Calu3 (cell line): ENCODE results near the gene CCDC197. TPM values are rescaled to one million over a fixed set of nuclear protein-coding genes. Genes with fewer than 3 reads are reported as not detected.

ENCODE experiments used
- BruUV-seq: library from RNA; stranded (reverse); fragments of 400-500 nt; replicated peaks from 2 replicates; lab custom pipeline; 2021; lab: Mats Ljungman, UMichigan
- CTCF ChIA-PET: fragments of 300-600 bp; sonication (Branson Sonifier 250); formaldehyde crosslinking; loops from one replicate; lab custom pipeline; 2022; ENCODE audit warnings: antibody characterized with exemption; lab: Charles Lee
- DNase-seq: peaks from one replicate; pipeline ENCODE4 v3.0.0; 2022
- H3K27ac Mint-ChIP-seq: one replicate; pipeline ENCODE4 v1.8.0; 2022; ENCODE audit warnings: mixed read lengths; ENCODE audit not compliant: unreplicated experiment
- H3K27me3 Mint-ChIP-seq: one replicate; pipeline ENCODE4 v1.8.0; 2022; ENCODE audit warnings: mixed read lengths; ENCODE audit not compliant: unreplicated experiment
- H3K36me3 Mint-ChIP-seq: one replicate; pipeline ENCODE4 v1.8.0; 2022; ENCODE audit warnings: mild to moderate bottlenecking, moderate library complexity, mixed read lengths; ENCODE audit not compliant: insufficient read depth, unreplicated experiment
- H3K4me1 Mint-ChIP-seq: one replicate; pipeline ENCODE4 v1.8.0; 2022; ENCODE audit warnings: mild to moderate bottlenecking, low read depth, mixed read lengths; ENCODE audit not compliant: unreplicated experiment
- H3K4me3 Mint-ChIP-seq: one replicate; pipeline ENCODE4 v1.8.0; 2022; ENCODE audit warnings: mild to moderate bottlenecking, low read depth, moderate library complexity, mixed read lengths; ENCODE audit not compliant: unreplicated experiment
- H3K9me3 Mint-ChIP-seq: one replicate; pipeline ENCODE4 v1.8.0; 2022; ENCODE audit warnings: low read depth, mixed read lengths; ENCODE audit not compliant: unreplicated experiment
- CTCF ChIP-seq: fragments of 200-600 bp; IDR thresholded peaks from one replicate; pipeline ENCODE4 v1.8.0; 2022; ENCODE audit warnings: antibody characterized with exemption; ENCODE audit not compliant: unreplicated experiment
- intact Hi-C: fragments of 100-400 bp; cut with micrococcal nuclease; formaldehyde crosslinking; loops from one replicate; pipeline ENCODE4 v1.10.0; 2022; ENCODE audit not compliant: unreplicated experiment
- total RNA-seq: library from RNA; stranded (reverse); gene quantifications from 2 replicates; pipeline ENCODE4 v1.2.3, GENCODE V29; 2022

Gene CCDC197
- total RNA-seq, 1 experiment from 2014 or later: not detected

DNA sequence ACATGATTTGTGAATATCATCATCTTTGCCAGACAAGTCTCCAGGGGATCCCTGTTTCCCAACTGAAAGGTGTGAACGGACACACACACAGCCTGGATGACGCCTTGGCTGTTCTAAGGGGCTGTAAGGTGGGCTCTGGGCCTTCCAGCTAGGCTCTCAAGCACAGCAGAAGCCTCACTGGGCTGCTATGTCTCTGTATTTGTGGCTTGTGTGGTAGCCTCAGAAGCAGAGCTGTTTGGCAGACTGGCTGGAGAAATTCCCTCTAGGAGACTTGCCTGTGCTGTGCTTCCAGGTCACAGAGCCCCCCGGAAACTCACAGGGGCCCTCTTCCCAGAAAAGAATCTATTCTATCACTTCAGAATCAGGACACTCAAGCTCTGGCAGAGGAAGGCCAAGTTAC lies 50.5 kb downstream of the CCDC197 start:
- no TSS peak for BruUV-seq
- no peaks in the 10 kb centered on the region for H3K4me1 Mint-ChIP-seq
- no peak overlapping the region for H3K27ac Mint-ChIP-seq
- CTCF ChIA-PET: no interaction called here
- intact Hi-C loops: no loop called here
- H3K27me3 Mint-ChIP-seq: no peaks in the 10 kb centered on the region
- TF ChIP-seq CTCF: no peak
- H3K36me3 Mint-ChIP-seq: peaks cover 69% of the 10 kb centered on the region
- H3K4me3 Mint-ChIP-seq: no peak overlapping the region
- no peak for DNase-seq
- H3K9me3 Mint-ChIP-seq: no peaks in the 10 kb centered on the region

DNA sequence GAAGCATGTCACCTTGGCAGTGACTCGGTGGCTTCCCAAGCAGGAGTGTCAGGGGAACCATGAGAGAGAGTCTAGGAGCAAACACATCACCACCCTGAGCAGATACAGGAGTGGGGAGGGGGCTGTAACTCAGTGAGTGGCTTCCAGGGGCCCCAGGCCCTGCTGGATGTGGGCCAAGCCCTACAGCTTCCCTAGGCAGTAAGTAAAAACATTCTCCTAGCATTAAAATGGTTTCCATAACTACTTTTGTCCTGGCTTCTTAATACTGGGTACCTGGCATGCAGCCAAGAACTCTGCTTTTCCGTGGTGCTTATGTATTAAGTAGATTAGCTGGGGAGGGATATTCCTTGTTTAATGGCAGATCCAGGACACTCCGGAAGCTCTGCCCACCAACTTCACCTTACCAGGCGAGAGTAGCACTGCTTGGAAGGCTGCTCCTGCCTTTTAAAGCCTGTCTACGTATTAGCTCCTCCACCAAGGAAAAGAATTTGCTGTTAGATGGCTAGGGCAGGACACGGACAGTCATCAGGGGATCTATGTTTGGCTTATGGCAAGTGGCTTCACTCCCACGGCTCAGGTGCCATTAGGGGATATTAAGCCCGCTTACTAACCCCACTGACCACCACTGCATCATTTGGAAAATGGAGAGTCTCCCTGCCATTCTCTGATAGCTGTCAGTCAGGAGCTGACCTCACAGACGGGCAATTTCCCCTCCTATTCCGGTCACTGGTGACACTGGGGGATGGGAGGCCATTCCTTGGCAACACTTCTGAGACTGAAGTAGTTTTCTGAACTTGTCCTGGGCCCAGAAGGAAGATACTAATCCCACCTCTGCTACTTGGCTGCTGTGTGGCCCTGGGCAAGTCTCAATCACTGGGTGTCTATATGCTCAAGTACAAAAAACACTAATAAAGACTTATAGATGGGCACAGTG lies 51.9 kb downstream of the CCDC197 start:
- no peak overlapping the region for H3K27ac Mint-ChIP-seq
- no TSS peak for BruUV-seq
- no peak overlapping the region for H3K4me3 Mint-ChIP-seq
- CTCF ChIA-PET: no interaction called here
- no peak for DNase-seq
- H3K4me1 Mint-ChIP-seq: no peaks in the 10 kb centered on the region
- H3K9me3 Mint-ChIP-seq: no peaks in the 10 kb centered on the region
- no peaks in the 10 kb centered on the region for H3K27me3 Mint-ChIP-seq
- peaks cover 64% of the 10 kb centered on the region for H3K36me3 Mint-ChIP-seq
- TF ChIP-seq CTCF: no peak
- intact Hi-C loops: no loop called here

- TF ChIP-seq CTCF: no peak
- no TSS peak for BruUV-seq
- no peak overlapping the region for H3K4me3 Mint-ChIP-seq
- intact Hi-C loops: loop anchor here (2.0 kb wide), 1 partner anchor 131 kb away; no protein-coding TSS in a partner anchor
- no peak overlapping the region for H3K27ac Mint-ChIP-seq
- H3K4me1 Mint-ChIP-seq: no peaks in the 10 kb centered on the region
- H3K9me3 Mint-ChIP-seq: no peaks in the 10 kb centered on the region
- no peak for DNase-seq
- CTCF ChIA-PET: no interaction called here
- H3K36me3 Mint-ChIP-seq: peaks cover 68% of the 10 kb centered on the region
- H3K27me3 Mint-ChIP-seq: no peaks in the 10 kb centered on the region
These were observed 52.5 kb downstream of the CCDC197 start for GRCh38 chr14:94049625-94050023.

- H3K27me3 Mint-ChIP-seq: no peaks in the 10 kb centered on the region
- no TSS peak for BruUV-seq
- H3K36me3 Mint-ChIP-seq: peaks cover 68% of the 10 kb centered on the region
- intact Hi-C loops: loop anchor here (2.0 kb wide), 1 partner anchor 130 kb away; no protein-coding TSS in a partner anchor
- CTCF ChIA-PET: interaction anchor here (0.5 to 2.5 kb wide), 3 partner anchors 87 to 975 kb away, joined by 3 to 16 read pairs (median 4); no protein-coding TSS in a partner anchor
- no peaks in the 10 kb centered on the region for H3K4me1 Mint-ChIP-seq
- no peak for DNase-seq
- no peak for TF ChIP-seq CTCF
- H3K27ac Mint-ChIP-seq: no peak overlapping the region
- H3K9me3 Mint-ChIP-seq: no peaks in the 10 kb centered on the region
- H3K4me3 Mint-ChIP-seq: no peak overlapping the region
These were observed 53.3 kb downstream of the CCDC197 start for GRCh38 chr14:94050231-94050880.
